ENCODE measurements around the gene GULP1.
"Not testable (repeated sequence)": the region's sequence is repeated elsewhere in the genome, so short reads cannot be mapped to it uniquely, and the experiment has no call there.

Gene GULP1

GRCh38 chr2:188456114-188456909 is 164.6 kb downstream of the GULP1 start:
- Histone ChIP-seq H3K9me3 (ENCODE audit: severe bottlenecking) (no peaks in the 10 kb centered on the region), H3K27ac (ENCODE audit: poor library complexity, severe bottlenecking) (no peak overlapping the region), H3K4me3 (ENCODE audit: severe bottlenecking) (no peak overlapping the region), H3K4me1 (ENCODE audit: insufficient read depth, poor library complexity, severe bottlenecking) (no peaks in the 10 kb centered on the region), H3K27me3 (ENCODE audit: insufficient read depth, poor library complexity, severe bottlenecking) (no peaks in the 10 kb centered on the region), H3K36me3 (ENCODE audit: low read depth) (no peaks in the 10 kb centered on the region)
- no peak for TF ChIP-seq CTCF (IDR thresholded peaks at IDR 0.05; ENCODE audit: poor library complexity, severe bottlenecking)
- DNase-seq (ENCODE audit: low spot score), result no peak
- no peak for ATAC-seq (ENCODE audit: low read depth)

GRCh38 chr2:188459061-188459460 is 167.4 kb downstream of the GULP1 start:
- ATAC-seq (ENCODE audit: low read depth) (no peak), DNase-seq (ENCODE audit: low spot score) (no peak)
- no peak for TF ChIP-seq CTCF (IDR thresholded peaks at IDR 0.05; ENCODE audit: poor library complexity, severe bottlenecking)

GRCh38 chr2:188466078-188466477 is 174.4 kb downstream of the GULP1 start:
- H3K27me3 ChIP-seq (ENCODE audit: insufficient read depth, poor library complexity, severe bottlenecking); H3K27ac ChIP-seq (ENCODE audit: poor library complexity, severe bottlenecking); DNase-seq (ENCODE audit: low spot score); H3K9me3 ChIP-seq (ENCODE audit: severe bottlenecking); H3K36me3 ChIP-seq (ENCODE audit: low read depth); ATAC-seq (ENCODE audit: low read depth); H3K4me3 ChIP-seq (ENCODE audit: severe bottlenecking); H3K4me1 ChIP-seq (ENCODE audit: insufficient read depth, poor library complexity, severe bottlenecking): not testable (repeated sequence)

More at GRCh38 chr2:188459061-188459460, 167.4 kb downstream of the GULP1 start:
- Histone ChIP-seq H3K4me1 (ENCODE audit: insufficient read depth, poor library complexity, severe bottlenecking) (no peaks in the 10 kb centered on the region), H3K36me3 (ENCODE audit: low read depth) (no peaks in the 10 kb centered on the region), H3K27me3 (ENCODE audit: insufficient read depth, poor library complexity, severe bottlenecking) (no peaks in the 10 kb centered on the region), H3K4me3 (ENCODE audit: severe bottlenecking) (no peak overlapping the region), H3K9me3 (ENCODE audit: severe bottlenecking) (no peaks in the 10 kb centered on the region), H3K27ac (ENCODE audit: poor library complexity, severe bottlenecking) (no peak overlapping the region)

GRCh38 chr2:188466761-188467160 is 175.1 kb downstream of the GULP1 start:
- no peak overlapping the region for H3K27ac ChIP-seq (ENCODE audit: poor library complexity, severe bottlenecking)
- H3K4me1 ChIP-seq (ENCODE audit: insufficient read depth, poor library complexity, severe bottlenecking), result no peaks in the 10 kb centered on the region
- no peaks in the 10 kb centered on the region for H3K27me3 ChIP-seq (ENCODE audit: insufficient read depth, poor library complexity, severe bottlenecking)
- no peaks in the 10 kb centered on the region for H3K36me3 ChIP-seq (ENCODE audit: low read depth)
- H3K4me3 ChIP-seq (ENCODE audit: severe bottlenecking), result no peak overlapping the region
- no peak for DNase-seq (ENCODE audit: low spot score)
- ATAC-seq (ENCODE audit: low read depth), result no peak
- no peak for TF ChIP-seq CTCF (IDR thresholded peaks at IDR 0.05; ENCODE audit: poor library complexity, severe bottlenecking)
- no peaks in the 10 kb centered on the region for H3K9me3 ChIP-seq (ENCODE audit: severe bottlenecking)

GRCh38 chr2:188471166-188471565 is 179.5 kb downstream of the GULP1 start:
- Histone ChIP-seq H3K27me3 (ENCODE audit: insufficient read depth, poor library complexity, severe bottlenecking) (no peaks in the 10 kb centered on the region), H3K4me3 (ENCODE audit: severe bottlenecking) (no peak overlapping the region), H3K4me1 (ENCODE audit: insufficient read depth, poor library complexity, severe bottlenecking) (no peaks in the 10 kb centered on the region), H3K36me3 (ENCODE audit: low read depth) (no peaks in the 10 kb centered on the region), H3K9me3 (ENCODE audit: severe bottlenecking) (no peaks in the 10 kb centered on the region), H3K27ac (ENCODE audit: poor library complexity, severe bottlenecking) (no peak overlapping the region)
- no peak for TF ChIP-seq CTCF (IDR thresholded peaks at IDR 0.05; ENCODE audit: poor library complexity, severe bottlenecking)
- DNase-seq (ENCODE audit: low spot score), result no peak
- no peak for ATAC-seq (ENCODE audit: low read depth)

Data from RWPE2 (cell line).